Dermis microvascular lymphatic vessel endothelial cell (primary cell): ENCODE data around the gene CDK12. TPM values are rescaled to one million over a fixed set of nuclear protein-coding genes. Genes with fewer than 3 reads are reported as not detected.
"Not testable (repeated sequence)": the region's sequence is repeated elsewhere in the genome, so short reads cannot be mapped to it uniquely, and the experiment has no call there.

Experiments
- DNase-seq, 2 donors: peaks; one replicate each; pipeline versions ENCODE4 v3.0.0 to v3.0.0-alpha.2; 2010; ENCODE audit warnings: low read depth in 2 of 2
- total RNA-seq: library from RNA; depleted of rRNA; stranded (reverse); fragments of >200 nt; gene quantifications from 2 replicates; pipeline ENCODE4 v1.2.1, GENCODE V29; 2014

Gene CDK12
- 13.1 and 18.2 TPM in 2 replicates for total RNA-seq

DNA sequence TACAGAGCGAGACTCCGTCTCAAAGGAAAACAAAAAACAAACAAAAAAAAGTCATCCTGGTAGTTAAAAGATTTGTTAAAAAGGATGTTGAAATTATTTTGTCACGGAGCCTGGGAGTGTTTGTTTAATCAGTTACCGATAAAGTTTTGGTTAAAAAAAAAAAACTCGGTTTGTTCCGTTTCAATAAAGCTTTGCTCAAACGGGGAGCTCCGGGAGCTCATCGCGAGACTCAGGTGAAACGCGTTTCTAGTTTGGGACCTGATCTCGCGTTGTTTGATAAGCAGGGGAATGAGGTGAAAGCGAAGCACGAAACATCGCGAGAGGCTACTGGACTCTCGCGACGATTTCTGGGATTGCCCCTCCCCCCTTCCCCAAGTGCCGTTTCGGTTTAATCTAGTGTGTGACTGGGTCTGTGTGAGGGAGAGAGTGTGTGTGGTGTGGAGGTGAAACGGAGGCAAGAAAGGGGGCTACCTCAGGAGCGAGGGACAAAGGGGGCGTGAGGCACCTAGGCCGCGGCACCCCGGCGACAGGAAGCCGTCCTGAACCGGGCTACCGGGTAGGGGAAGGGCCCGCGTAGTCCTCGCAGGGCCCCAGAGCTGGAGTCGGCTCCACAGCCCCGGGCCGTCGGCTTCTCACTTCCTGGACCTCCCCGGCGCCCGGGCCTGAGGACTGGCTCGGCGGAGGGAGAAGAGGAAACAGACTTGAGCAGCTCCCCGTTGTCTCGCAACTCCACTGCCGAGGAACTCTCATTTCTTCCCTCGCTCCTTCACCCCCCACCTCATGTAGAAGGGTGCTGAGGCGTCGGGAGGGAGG is at the start of gene CDK12:
Gene CDK12 (plus strand): TSS at position 374 of the 813 bp plus-strand sequence. CDS start 586 bp downstream, outside the sequence.
- peak; percentile 99 for DNase-seq

GRCh38 chr17:39416141-39416540 is 45.1 kb upstream of the CDK12 start:
- no peak for DNase-seq

DNA sequence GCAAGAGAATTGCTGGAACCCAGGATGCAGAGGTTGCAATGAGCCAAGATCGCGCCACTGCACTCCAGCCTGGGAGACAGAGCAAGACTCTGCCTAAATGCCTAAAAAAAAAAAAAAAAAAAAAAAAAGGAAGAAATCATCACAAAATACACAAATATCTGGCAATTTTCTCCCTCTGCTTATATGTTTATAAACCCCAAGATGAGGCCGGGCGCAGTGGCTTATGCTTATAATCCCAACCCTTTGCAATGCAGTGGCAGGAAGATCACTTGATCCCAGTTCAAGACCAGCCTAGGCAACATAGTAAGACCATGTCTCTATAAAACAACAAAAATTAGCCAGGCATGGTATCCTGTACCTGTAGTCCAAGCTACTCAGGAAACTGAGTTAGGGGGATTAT is 31.7 kb upstream of the CDK12 start:
- no peak for DNase-seq

DNA sequence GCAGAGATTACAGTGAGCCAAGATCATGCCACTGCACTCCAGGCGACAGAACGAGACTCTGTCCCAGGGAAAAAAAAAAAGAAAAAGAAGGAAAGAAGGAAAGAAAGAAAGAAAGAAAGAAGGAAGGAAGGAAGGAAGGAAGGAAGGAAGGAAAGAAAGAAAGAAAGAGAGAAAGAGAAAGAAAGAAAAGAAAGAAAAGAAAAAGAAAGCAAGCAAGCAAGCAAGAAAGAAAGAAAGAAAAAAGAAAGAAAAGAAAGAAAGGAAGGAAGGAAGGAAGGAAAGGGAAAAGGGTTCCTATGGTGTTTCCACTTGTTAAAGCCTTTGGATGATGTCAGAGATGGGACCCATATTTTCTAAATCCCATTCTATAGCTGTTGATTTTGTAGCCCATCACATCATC is 21.4 kb upstream of the CDK12 start:
- not testable (repeated sequence) for DNase-seq

- no peak for DNase-seq
These were observed 18.0 kb upstream of the CDK12 start for GRCh38 chr17:39443326-39443725.

GRCh38 chr17:39447561-39447960 is 13.7 kb upstream of the CDK12 start:
- no peak for DNase-seq

DNA sequence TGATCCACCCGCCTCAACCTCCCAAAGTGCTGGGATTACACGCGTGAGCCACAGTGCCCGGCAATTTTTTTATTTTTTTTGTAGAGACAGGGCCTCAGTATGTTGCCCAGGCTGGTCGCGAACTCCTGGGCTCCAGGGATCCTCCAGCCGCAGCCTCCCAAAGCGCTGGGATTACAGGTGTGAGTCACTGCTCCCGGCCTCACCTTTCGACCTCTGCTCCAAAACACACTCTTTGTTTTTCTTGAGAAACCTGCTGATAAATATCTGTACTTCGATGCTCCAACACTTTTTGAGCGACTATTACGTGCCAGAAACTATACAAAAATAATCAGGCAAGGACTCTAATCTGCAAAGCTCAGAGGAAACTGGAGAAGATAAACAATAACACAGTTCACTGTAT is 11.2 kb upstream of the CDK12 start:
- no peak for DNase-seq

GRCh38 chr17:39450847-39451581 is 10.3 kb upstream of the CDK12 start, which contains the start of gene MED1:
TSS of gene MED1 (minus strand) at chr17:39451263. CDS start at chr17:39451062, 201 bp downstream.
- DNase-seq, result peak; percentile 99

GRCh38 chr17:39455919-39456318 is 5.4 kb upstream of the CDK12 start:
- no peak for DNase-seq

- peak; percentile 15 to 57 for DNase-seq
These were observed 762 bp downstream of the CDK12 start for GRCh38 chr17:39461926-39462569.

GRCh38 chr17:39462631-39463375 is 1.5 kb downstream of the CDK12 start:
- DNase-seq, result peak in 1 of 2 donors; percentile 39

DNA sequence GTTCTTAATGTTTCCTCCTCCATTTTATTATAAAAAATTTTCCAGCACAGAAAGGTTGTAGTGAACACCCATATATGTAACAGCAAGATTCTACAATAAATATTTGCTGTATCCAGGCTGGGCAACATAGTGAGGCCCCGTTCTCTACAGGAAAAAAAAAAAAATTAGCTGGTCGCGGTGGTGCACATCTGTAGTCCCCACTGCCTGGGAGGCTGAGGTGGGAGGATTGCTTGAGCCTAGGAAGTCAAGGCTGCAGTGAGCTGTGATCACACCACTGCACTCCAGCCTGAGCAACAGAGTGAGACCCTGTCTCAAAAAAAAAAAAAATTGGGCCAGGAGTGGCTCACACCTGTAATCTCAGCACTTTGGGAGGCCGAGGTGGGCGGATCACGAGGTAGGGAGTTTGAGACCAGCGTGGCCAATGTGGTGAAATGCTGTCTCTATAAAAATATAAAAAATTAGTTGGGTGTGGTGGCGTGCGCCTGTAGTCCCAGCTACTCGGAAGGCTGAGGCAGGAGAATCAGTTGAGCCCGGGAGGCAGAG is 3.4 kb downstream of the CDK12 start:
- DNase-seq, result not testable (repeated sequence)

DNA sequence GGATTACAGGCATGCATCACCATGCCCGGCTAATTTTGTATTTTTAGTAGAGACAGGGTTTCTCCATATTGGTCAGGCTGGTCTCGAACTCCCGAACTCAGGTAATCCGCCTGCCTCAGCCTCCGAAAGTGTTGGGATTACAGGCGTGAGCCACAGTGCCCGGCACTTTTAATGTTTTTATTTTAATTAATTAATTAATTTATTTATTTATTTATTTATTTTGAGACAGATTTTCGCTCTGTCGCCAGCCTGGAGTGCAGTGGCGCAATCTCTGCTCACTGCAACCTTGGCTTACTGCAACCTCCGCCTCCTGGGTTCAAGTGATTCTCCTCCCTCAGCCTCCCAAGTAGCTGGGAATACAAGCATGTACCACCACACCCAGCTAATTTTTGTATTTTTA is 7.3 kb downstream of the CDK12 start:
- not testable (repeated sequence) for DNase-seq

- DNase-seq, result no peak
These were observed 12.0 kb downstream of the CDK12 start for GRCh38 chr17:39473310-39473709.

DNA sequence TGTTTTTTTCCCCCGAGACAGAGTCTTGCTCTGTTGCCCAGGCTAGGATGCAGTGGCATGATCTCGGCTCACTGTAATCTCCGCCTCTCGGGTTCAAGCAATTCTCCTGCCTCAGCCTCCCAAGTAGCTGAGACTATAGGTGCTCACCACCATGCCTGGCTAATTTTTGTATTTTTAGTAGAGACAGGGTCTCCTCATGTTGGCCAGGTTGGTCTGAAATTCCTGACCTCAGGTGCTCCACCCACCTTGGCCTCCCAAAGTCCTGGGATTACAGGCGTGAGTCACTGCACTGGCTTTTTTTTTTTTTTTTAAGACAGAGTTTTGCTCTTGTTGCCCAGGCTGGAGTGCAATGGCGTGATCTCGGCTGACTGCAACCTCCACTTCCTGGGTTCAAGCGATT is 18.3 kb downstream of the CDK12 start:
- not testable (repeated sequence) for DNase-seq

GRCh38 chr17:39483506-39483905 is 22.2 kb downstream of the CDK12 start:
- no peak for DNase-seq

DNA sequence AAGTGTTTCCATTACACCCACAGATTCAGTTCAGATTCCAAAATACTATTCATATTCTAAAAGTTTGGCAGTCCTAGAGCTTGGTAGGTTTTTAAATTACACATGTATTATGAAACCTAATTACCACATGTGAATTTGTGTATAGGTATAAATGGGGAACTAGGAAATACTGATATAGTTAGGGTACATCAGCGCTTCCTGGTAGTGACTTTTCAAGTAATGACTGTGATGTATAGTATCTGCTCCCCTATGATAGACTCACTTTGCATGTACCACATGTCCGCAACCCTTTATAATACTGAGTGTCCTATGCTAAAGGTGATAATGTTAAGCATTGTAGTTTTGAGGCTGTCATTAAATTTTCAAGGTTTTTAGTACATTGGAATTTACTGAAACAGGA is 22.9 kb downstream of the CDK12 start:
- no peak for DNase-seq

DNA sequence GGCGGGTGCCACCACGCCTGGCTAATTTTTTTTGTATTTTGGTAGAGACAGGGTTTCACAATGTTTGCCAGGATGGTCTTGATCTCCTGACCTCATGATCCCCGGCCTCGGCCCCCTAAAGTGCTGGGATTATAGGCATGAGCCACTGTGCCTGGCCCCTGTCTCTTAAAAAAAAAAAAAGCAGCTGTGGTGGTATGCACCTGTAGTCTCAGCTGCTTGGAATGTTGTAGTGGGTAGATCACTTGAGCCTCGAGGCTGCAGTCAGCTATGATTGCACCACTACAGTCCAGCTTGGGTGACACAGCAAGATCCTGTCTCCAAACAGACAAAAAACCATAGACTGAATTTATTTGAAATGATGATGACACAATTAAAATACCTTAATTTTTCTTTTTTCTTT is 24.3 kb downstream of the CDK12 start:
- DNase-seq, result no peak

DNA sequence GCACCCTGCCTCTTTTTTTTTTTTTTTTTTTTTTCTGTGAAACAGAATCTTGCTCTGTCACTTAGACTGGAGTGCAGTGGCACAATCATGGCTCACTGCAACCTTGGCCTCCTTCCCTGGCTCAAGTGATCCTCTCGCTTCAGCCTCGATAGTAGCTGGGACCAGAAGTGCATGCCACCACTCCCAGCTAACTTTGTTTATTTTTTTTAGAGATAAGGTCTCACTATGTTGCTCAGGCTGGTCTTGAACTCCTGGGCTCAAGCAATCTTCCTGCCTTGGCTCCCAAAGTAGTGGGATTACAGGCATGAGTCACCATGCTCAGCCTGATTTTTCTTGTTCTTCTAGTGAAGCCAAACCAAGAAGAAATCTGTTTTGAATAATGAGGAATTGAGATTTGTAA is 25.0 kb downstream of the CDK12 start:
- no peak for DNase-seq

- not testable (repeated sequence) for DNase-seq
These were observed 26.2 kb downstream of the CDK12 start for GRCh38 chr17:39487490-39487889.

DNA sequence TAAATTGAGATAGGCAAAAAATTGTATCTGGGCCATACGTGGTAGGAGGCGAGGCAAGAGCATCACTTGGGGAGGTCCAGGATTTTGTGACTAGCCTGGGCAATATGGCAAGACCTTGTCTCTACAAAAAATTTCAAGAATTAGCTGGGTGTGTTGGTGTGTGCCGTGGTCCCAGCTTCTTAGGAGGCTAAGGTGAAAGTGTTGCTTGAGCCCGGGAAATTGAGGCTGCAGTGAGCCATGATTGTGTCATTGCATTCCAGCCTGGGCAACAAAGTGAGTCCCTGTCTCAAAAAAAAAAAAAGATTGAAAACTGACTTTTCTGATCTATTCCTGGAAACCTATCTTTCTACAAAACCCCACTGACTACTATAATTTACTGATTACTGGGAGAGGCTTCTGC is 26.7 kb downstream of the CDK12 start:
- DNase-seq, result no peak
